Mucosa of stomach (tissue), 1 donor: Measurements from ENCODE around the gene DRP2.

Source experiments
- H3K27me3 ChIP-seq: one replicate; pipeline ENCODE4 v1.7.0; 2013; ENCODE audit warnings: mild to moderate bottlenecking, low read length; ENCODE audit not compliant: control insufficient read depth, insufficient read depth
- H3K36me3 ChIP-seq: one replicate; pipeline ENCODE4 v1.7.0; 2013; ENCODE audit warnings: low read length; ENCODE audit not compliant: control insufficient read depth, insufficient read depth
- H3K4me1 ChIP-seq: one replicate; pipeline ENCODE4 v1.7.0; 2013; ENCODE audit warnings: mild to moderate bottlenecking, low read length; ENCODE audit not compliant: control insufficient read depth, insufficient read depth
- H3K4me3 ChIP-seq: one replicate; pipeline ENCODE4 v1.7.0; 2013; ENCODE audit warnings: low read length
- H3K9ac ChIP-seq: one replicate; pipeline ENCODE4 v1.7.0; 2013; ENCODE audit warnings: mild to moderate bottlenecking, low read length, moderate library complexity
- H3K9me3 ChIP-seq: one replicate; pipeline ENCODE4 v1.7.0; 2013; ENCODE audit warnings: mild to moderate bottlenecking, low read length, moderate library complexity; ENCODE audit not compliant: control insufficient read depth
- donor health status: Pancreatic carcinoma.

The DRP2 gene

DNA sequence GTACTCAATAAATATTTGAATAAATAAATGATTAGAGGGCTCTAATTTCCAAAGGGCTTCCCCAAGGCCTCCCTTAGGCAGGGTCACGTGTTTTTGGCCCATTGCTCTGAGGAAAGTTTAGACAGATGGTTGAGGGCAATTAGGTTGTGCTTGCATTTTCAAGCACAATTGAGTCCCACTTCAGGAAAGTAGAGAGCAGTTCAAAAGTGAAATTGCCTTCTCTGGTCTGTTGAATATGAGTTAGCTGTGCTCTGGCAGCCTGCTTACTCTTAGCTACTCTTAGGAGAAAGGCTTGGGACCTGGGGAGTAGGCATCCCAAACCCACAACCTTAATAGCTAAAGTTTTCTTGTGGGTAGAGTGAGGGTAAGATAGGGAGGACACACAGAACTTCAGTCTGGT is 9.0 kb upstream of the DRP2 start:
- no peak overlapping the region for H3K9ac ChIP-seq
- H3K36me3 ChIP-seq, result no peaks in the 10 kb centered on the region
- no peak overlapping the region for H3K4me3 ChIP-seq
- H3K4me1 ChIP-seq, result no peaks in the 10 kb centered on the region
- H3K27me3 ChIP-seq, result no peaks in the 10 kb centered on the region
- H3K9me3 ChIP-seq, result no peaks in the 10 kb centered on the region

DNA sequence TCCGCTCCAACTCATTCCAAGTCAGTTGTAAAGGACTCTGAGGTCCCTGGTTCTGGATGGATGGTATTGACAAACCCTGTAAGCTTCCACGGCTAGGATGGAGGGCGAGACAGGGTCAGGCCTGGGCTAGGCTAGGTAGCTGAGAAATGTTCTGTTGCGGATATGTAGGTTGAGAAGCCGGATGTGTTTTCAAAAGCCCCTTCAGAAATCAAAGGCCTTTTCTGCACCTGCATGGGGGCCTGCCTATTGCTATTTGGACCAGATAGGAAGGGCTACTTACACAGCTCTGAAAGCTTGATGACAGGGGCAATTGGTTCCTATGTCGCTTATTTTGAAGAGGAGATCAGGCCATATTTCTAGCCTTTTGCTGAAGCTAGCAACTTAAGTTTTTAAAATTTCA is 1.9 kb upstream of the DRP2 start:
- no peaks in the 10 kb centered on the region for H3K27me3 ChIP-seq
- no peaks in the 10 kb centered on the region for H3K4me1 ChIP-seq
- no peaks in the 10 kb centered on the region for H3K9me3 ChIP-seq
- no peaks in the 10 kb centered on the region for H3K36me3 ChIP-seq
- H3K9ac ChIP-seq, result no peak overlapping the region
- no peak overlapping the region for H3K4me3 ChIP-seq

DNA sequence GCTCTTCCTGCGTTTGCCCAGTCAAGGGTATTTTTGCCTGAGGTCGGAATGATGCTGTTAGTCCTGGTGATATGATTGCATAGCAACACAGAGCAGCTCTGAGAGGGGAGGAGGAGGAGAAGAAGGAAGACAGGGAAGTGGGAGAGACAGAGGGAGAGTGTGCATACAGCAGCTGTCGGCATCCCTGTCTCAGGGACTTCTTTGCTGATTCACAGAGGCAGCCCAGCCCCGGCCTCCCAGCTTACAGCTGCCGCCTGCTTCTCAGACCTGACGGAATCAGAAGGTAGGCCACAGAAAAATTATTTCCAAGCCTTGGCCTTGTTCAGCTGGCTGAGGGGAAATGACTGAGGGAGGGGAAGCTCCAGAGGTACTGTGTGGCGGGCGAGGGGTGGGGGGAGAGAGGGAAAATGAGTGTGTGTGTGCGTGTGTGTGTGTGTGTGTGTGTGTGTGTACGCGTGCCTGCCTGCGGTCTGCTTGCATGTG is 319 bp downstream of the DRP2 start:
- no peaks in the 10 kb centered on the region for H3K36me3 ChIP-seq
- no peaks in the 10 kb centered on the region for H3K9me3 ChIP-seq
- H3K4me3 ChIP-seq, result no peak overlapping the region
- H3K4me1 ChIP-seq, result no peaks in the 10 kb centered on the region
- H3K9ac ChIP-seq, result no peak overlapping the region
- H3K27me3 ChIP-seq, result no peaks in the 10 kb centered on the region

DNA sequence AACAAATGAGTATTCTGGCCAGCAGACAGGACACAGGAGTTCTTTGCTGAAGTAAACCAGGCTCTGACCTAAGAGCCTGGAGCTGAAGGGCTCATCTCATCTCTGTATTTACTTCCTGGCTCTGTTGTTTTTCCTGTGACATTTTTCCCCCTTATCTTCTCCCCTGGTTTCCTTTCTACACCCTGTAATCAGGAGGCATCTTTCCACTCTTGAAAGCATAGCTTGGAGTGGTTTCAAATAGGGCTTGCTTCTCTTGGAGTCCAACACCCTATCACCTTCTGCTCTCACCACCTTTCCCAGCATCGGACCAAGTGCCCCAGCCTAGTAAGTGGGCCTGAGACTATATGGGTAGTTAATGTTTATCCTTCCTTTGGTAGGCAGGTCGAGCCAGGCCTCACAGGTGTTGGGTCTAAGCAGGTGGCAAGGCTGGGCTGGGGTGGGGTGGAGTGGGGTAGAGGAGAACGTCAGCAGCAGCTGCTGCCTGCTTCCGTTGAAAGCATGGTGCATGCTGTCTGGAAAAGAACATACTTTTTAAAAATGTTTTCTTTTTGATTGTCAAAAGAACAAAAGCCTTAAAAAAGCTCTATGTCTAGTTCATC is 1.2 kb downstream of the DRP2 start:
- no peaks in the 10 kb centered on the region for H3K9me3 ChIP-seq
- H3K4me1 ChIP-seq, result no peaks in the 10 kb centered on the region
- H3K4me3 ChIP-seq, result no peak overlapping the region
- H3K9ac ChIP-seq, result no peak overlapping the region
- H3K36me3 ChIP-seq, result no peaks in the 10 kb centered on the region
- H3K27me3 ChIP-seq, result no peaks in the 10 kb centered on the region

DNA sequence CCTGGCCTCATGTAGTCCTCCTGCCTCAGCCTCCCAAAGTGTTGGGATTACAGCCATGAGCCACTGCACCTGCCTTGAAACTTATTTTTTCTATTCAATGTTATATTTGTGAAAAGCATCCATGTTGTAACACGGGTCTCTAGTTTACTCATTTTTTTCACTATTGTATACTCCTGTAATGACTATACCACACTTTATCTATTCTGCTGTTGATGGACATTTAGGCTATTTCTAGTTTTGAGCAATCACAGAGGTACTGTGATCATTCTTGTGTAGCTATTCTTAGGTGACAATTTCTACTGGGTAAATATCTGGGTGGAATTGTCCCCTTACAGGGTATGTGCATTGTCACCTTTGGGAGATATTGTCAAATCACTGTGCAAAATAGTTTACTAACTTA is 3.6 kb downstream of the DRP2 start:
- no peaks in the 10 kb centered on the region for H3K4me1 ChIP-seq
- H3K4me3 ChIP-seq, result no peak overlapping the region
- H3K27me3 ChIP-seq, result no peaks in the 10 kb centered on the region
- no peak overlapping the region for H3K9ac ChIP-seq
- H3K9me3 ChIP-seq, result no peaks in the 10 kb centered on the region
- no peaks in the 10 kb centered on the region for H3K36me3 ChIP-seq

DNA sequence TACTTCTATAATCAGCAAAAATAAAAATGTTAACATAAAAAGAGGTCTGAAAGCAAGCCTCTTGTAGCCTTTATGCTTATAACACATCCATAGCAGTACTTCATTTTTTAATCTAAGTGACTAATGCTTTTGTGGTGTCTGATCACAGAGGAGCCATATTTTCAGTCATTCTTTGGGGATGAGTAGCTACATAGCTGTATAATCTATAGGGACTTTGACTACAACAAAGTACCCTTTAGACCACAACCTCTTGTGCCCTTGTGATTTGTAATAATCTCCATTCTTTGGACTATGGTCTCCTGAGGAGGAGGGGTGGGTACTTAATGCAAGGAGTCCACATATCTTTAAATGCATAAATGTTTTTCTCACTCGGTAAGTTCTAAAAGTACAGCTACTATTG is 9.6 kb downstream of the DRP2 start:
- no peak overlapping the region for H3K9ac ChIP-seq
- H3K36me3 ChIP-seq, result no peaks in the 10 kb centered on the region

DNA sequence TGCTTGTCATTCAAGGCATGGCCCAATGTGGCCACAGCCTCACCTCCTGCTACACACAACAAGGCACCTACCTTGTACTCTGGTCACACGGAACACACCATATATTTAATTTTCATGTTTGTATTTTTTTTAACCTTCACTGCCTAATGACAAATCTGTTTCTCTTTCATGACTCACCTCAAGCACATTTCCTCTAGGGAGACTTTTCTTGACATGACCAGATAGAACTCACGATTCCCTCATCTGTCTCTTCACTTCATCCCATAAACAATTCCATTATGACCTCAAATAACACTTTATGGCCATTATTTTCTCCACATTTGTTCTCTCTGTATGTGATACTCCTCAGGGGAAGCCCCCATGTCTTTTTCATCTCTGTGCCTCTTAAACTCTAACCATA is 11.1 kb downstream of the DRP2 start:
- Histone ChIP-seq H3K4me3 (no peak overlapping the region), H3K9ac (no peak overlapping the region), H3K4me1 (no peaks in the 10 kb centered on the region), H3K36me3 (no peaks in the 10 kb centered on the region), H3K9me3 (no peaks in the 10 kb centered on the region), H3K27me3 (no peaks in the 10 kb centered on the region)

More for the DNA sequence above, 9.6 kb downstream of the DRP2 start:
- H3K4me1 ChIP-seq, result no peaks in the 10 kb centered on the region
- H3K9me3 ChIP-seq, result no peaks in the 10 kb centered on the region
- no peaks in the 10 kb centered on the region for H3K27me3 ChIP-seq
- no peak overlapping the region for H3K4me3 ChIP-seq

DNA sequence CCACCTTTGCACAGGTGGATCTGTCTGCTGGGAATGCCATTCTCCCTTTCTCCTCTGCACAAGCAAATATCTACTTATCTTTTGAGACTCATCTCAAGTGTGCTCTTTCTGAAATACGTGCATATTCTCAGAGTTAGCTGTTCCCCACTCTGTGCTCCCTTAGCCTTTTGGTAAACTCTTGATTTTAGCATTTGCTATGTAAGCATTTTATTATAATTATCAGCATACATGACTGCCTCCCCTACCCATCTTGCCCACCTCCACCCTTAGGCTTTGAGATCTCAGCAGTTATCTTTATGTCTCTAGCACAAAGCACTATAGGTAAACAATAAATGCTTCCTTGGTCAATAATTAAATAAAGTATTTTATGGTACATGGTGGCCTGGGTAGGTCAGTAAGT is 11.5 kb downstream of the DRP2 start:
- H3K27me3 ChIP-seq, result no peaks in the 10 kb centered on the region
- no peaks in the 10 kb centered on the region for H3K9me3 ChIP-seq
- no peaks in the 10 kb centered on the region for H3K4me1 ChIP-seq
- no peak overlapping the region for H3K4me3 ChIP-seq
- no peak overlapping the region for H3K9ac ChIP-seq
- H3K36me3 ChIP-seq, result no peaks in the 10 kb centered on the region

DNA sequence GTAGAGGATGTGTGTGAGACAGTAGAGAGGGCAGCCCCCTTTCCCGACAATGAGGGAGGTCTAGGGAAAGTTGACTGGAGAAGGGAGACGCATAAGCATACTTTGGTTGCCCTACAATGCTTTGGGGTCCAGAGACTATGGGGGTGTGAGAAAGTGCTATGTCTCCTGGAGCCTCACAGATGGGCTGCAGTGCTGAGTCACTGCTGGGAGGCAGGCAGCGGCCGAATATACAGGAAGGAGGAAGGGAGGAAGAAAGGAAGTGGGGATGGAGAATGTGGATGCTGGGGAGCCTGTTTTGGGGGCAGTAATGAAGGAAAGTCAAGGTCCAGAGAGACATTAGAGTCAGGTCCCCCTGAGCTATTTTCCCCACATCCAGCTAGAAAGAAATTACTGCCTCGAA is 12.7 kb downstream of the DRP2 start:
- H3K36me3 ChIP-seq, result no peaks in the 10 kb centered on the region
- no peaks in the 10 kb centered on the region for H3K9me3 ChIP-seq
- H3K9ac ChIP-seq, result no peak overlapping the region
- H3K4me1 ChIP-seq, result no peaks in the 10 kb centered on the region
- no peak overlapping the region for H3K4me3 ChIP-seq
- no peaks in the 10 kb centered on the region for H3K27me3 ChIP-seq

DNA sequence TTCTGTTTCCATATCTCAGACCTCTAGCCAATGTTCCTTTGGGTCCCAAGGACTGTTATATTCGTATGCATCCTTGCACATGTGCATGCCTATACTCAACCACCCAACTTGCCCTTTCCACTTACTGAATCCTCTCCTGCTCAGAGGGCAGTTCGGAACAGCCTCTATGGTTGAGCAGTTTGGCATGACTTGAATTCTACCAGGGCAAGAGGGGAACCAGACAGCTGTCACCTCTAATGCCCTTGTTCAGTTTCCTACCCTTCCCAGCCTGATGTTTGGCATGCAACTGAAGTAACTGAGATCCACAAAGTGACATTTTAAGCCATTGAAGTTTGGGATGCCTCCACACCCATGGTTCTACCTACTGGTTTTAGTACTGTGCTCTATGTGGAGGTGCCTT is 17.5 kb downstream of the DRP2 start:
- no peaks in the 10 kb centered on the region for H3K27me3 ChIP-seq
- H3K36me3 ChIP-seq, result no peaks in the 10 kb centered on the region
- H3K4me3 ChIP-seq, result no peak overlapping the region
- H3K9ac ChIP-seq, result no peak overlapping the region
- H3K4me1 ChIP-seq, result no peaks in the 10 kb centered on the region
- no peaks in the 10 kb centered on the region for H3K9me3 ChIP-seq

DNA sequence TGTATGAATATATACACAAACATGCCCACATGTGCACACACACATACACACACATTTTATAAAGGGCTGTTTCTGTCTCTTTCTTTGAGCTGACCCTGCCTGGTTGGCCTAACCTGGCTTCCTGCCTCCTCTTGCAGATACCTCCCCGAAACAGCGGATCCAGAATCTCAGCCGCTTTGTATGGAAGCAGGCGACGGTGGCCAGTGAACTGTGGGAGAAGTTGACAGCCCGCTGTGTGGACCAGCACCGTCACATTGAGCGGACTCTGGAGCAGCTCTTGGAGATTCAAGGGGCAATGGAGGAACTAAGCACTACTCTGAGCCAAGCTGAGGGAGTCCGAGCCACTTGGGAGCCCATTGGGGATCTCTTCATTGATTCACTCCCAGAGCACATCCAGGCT is 21.9 kb downstream of the DRP2 start:
- Histone ChIP-seq H3K9me3 (no peaks in the 10 kb centered on the region), H3K27me3 (no peaks in the 10 kb centered on the region), H3K36me3 (no peaks in the 10 kb centered on the region), H3K4me3 (no peak overlapping the region), H3K4me1 (no peaks in the 10 kb centered on the region), H3K9ac (no peak overlapping the region)

DNA sequence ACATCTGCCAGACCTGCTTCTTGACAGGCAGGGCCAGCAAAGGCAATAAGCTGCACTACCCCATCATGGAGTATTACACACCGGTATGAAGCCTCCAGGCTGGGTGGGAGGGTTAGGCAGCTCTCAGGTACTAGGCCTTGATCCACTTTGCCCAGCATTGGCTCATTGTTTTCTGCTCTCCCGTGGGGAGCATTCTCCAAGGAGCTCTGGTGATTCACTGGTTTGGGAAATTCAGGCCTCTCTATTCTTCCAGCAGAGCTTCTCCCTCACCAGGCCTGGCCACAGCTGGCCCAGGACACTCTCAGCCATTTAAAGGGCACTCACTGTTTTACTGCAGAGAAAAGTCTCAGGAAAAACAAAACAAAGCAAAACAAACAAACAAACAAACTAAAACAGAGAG is 33.0 kb downstream of the DRP2 start:
- Histone ChIP-seq H3K9me3 (no peaks in the 10 kb centered on the region), H3K9ac (no peak overlapping the region), H3K27me3 (no peaks in the 10 kb centered on the region), H3K4me3 (no peak overlapping the region), H3K36me3 (no peaks in the 10 kb centered on the region), H3K4me1 (no peaks in the 10 kb centered on the region)
